ENCODE data around the gene PCSK6. TPM values are rescaled to one million over a fixed set of nuclear protein-coding genes. Genes with fewer than 3 reads are reported as not detected.

The PCSK6 gene
- total and polyA plus RNA-seq, 2 of the 8 experiments (the other 6 are each of a cell fraction or from before 2014, with no cell fraction given) = 1.9 to 4.0 TPM

- Histone ChIP-seq H3K79me1 (ENCODE audit: low read depth, low read length) (no peaks in the 10 kb centered on the region), H2AFZ (ENCODE audit: low read length) (no peak overlapping the region), H3K27ac (ENCODE audit: low read depth, low read length) (no peak overlapping the region), H3K27me3 (replicated peaks in 1 of 4; ENCODE audit: control insufficient read depth in 3 of 4, extremely low read depth in 1 of 4, insufficient read depth in 3 of 4, low read length in 3 of 4) (no peaks in the 10 kb centered on the region; a peak in 1 of 7 replicates), H2BK120ac (replicated peaks; ENCODE audit: low read depth, low read length) (no peak overlapping the region), H2BK15ac (ENCODE audit: low read length) (no peak overlapping the region), H3K4me1 (replicated peaks in 1 of 4; ENCODE audit: control insufficient read depth in 3 of 4, insufficient read depth in 4 of 4, low read length in 3 of 4) (peaks cover 0 to 5% (median 3%) of the 10 kb centered on the region in 4 experiments; a peak in 3 of 7 replicates), H2BK12ac (ENCODE audit: low read depth, low read length) (no peak overlapping the region), H4K8ac (ENCODE audit: extremely low read depth, insufficient read depth, low read length) (no peak overlapping the region), H3K4ac (replicated peaks; ENCODE audit: insufficient read length, low read depth, low read length) (no peak overlapping the region), H4K20me1 (replicated peaks in 1 of 2; ENCODE audit: control insufficient read depth in 1 of 2, insufficient read depth in 2 of 2, low read length in 2 of 2) (no peaks in the 10 kb centered on the region), H4K91ac (replicated peaks; ENCODE audit: insufficient read length, low read length) (no peak overlapping the region), H2BK5ac (ENCODE audit: low read depth, low read length) (no peak overlapping the region), H3K23me2 (ENCODE audit: low read depth, low read length) (no peaks in the 10 kb centered on the region), H3K18ac (ENCODE audit: extremely low read depth, low read length) (no peak overlapping the region), H3K79me2 (ENCODE audit: control insufficient read depth in 1 of 2, insufficient read depth in 2 of 2, low read length in 2 of 2) (no peaks in the 10 kb centered on the region), H3K4me3 (ENCODE audit: extremely low read depth in 1 of 4, insufficient read depth in 2 of 4, low read depth in 3 of 4, low read length in 4 of 4) (no peak overlapping the region), H3K14ac (ENCODE audit: insufficient read length) (no peak overlapping the region), H4K5ac (ENCODE audit: insufficient read length, low read depth, low read length) (no peak overlapping the region), H3K9ac (replicated peaks in 1 of 4; ENCODE audit: extremely low read depth in 1 of 4, low read depth in 3 of 4, low read length in 3 of 4) (no peak overlapping the region), H2AK5ac (ENCODE audit: low read depth, low read length) (no peak overlapping the region), H3K9me3 (ENCODE audit: insufficient read depth in 2 of 2, low read depth in 1 of 2, low read length in 1 of 2) (no peaks in the 10 kb centered on the region; a peak in 1 of 4 replicates), H3K36me3 (ENCODE audit: control insufficient read depth in 2 of 4, insufficient read depth in 4 of 4, low read length in 3 of 4) (no peaks in the 10 kb centered on the region), H3K4me2 (ENCODE audit: insufficient read depth in 1 of 2, low read depth in 2 of 2, low read length in 2 of 2) (no peak overlapping the region), H3K56ac (replicated peaks; ENCODE audit: insufficient read length, low read depth, low read length) (no peak overlapping the region), H2BK20ac (ENCODE audit: low read length) (no peak overlapping the region), H3K23ac (ENCODE audit: insufficient read length) (no peak overlapping the region)
- ChIA-PET CTCF (ENCODE audit: partially characterized antibody) (interaction anchor here (0.6 to 2.9 kb wide), 8 partner anchors 12 to 941 kb away, joined by 3 to 11 read pairs (median 4); no protein-coding TSS in a partner anchor), POLR2A (ENCODE audit: partially characterized antibody) (interaction anchor here (1.0 kb wide), 1 partner anchor 11 kb away, joined by 3 read pairs; no protein-coding TSS in a partner anchor)
- 87% methylated on average over 19 of the region's 19 CpGs; no CpG with 5 or more reads in 1 of the 2 experiments for WGBS, 2 experiments (ENCODE audit: extremely low coverage in 1 of 2, insufficient coverage in 1 of 2, insufficient read length in 1 of 2, insufficient replicate concordance in 2 of 2, low coverage in 1 of 2, low lambda C conversion rate in 2 of 2, missing lambda C conversion rate in 1 of 2)
- FAIRE-seq = no peak
- TF ChIP-seq E2F6 (IDR thresholded peaks at IDR 0.05) (no peak), SP2 (IDR thresholded peaks at IDR 0.05; ENCODE audit: low read length) (no peak), POU5F1 (IDR thresholded peaks at IDR 0.05; ENCODE audit: low read depth, low read length) (no peak), EP300 (IDR thresholded peaks at IDR 0.05; ENCODE audit: borderline replicate concordance in 1 of 2, low read depth in 2 of 2, low read length in 2 of 2) (no peak), CEBPB (IDR thresholded peaks at IDR 0.05; ENCODE audit: low read depth, low read length) (no peak), JUN (IDR thresholded peaks at IDR 0.05; ENCODE audit: low read depth, low read length) (no peak)
- DNase-seq (ENCODE audit: low read depth in 1 of 2, low spot score in 2 of 2) = peak in 1 of 2 experiments; percentile 41
Measured at GRCh38 chr15:101396484-101397261, 92.8 kb downstream of the PCSK6 start.

Measured in H1 (cell line).